RWPE1 (cell line): ENCODE measurements around the gene GDPD3.

ENCODE experiments used
- CTCF ChIA-PET: fragments of 350-600 bp; sonication (Branson Sonifier 250); formaldehyde crosslinking; extraction: SDS; loops from one replicate; lab custom pipeline; 2021; lab: Yijun Ruan, JAX
- POLR2A ChIA-PET: fragments of 400-600 bp; formaldehyde crosslinking; extraction: SDS; loops from one replicate; lab custom pipeline; 2020; ENCODE audit warnings: antibody characterized with exemption; ENCODE audit not compliant: low non-redundant PET; lab: Yijun Ruan, JAX
- DNase-seq: peaks from one replicate; pipeline ENCODE4 v3.0.0; 2012; ENCODE audit warnings: low spot score
- H3K27ac ChIP-seq: fragments of 450-650 bp; 2 replicates; pipeline ENCODE4 v1.5.1; 2017
- TF ChIP-seq, protein P1 (sequence below): fragments of 450-650 bp; conservative IDR thresholded peaks from 2 replicates; pipeline ENCODE4 v1.5.1; 2017; ENCODE audit warnings: low read depth, mild to moderate bottlenecking

The GDPD3 gene

DNA sequence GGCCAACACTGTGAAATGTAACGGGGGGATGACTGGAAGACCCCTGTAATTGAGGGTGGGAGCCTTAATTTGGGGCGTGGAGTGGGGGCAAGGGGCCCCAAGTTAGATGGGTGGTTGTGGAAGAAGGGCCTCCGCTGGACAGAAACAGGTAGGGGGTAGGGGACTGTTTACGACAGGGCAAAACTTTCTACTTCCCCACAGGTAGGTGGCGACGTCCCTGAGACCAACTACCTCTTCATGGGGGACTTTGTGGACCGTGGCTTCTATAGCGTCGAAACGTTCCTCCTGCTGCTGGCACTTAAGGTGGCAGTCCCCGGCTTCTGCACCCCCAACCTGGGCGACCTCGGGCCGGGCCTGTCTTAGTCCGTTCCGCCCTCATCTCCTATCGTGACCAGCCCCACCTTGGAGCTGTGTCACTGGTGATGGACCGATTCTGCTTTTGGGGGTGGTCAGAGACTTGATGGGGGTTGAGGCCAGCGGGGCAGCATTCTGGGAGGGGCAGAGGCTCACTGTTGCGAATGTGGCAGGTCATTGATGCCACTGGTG, 30.7 kb downstream of the GDPD3 start:
- peak overlapping the region; percentile 60; the same call in 1 of the 2 replicates for H3K27ac ChIP-seq
- ChIA-PET CTCF (no interaction called here), POLR2A (no interaction called here)
- TF ChIP-seq, protein P1, sequence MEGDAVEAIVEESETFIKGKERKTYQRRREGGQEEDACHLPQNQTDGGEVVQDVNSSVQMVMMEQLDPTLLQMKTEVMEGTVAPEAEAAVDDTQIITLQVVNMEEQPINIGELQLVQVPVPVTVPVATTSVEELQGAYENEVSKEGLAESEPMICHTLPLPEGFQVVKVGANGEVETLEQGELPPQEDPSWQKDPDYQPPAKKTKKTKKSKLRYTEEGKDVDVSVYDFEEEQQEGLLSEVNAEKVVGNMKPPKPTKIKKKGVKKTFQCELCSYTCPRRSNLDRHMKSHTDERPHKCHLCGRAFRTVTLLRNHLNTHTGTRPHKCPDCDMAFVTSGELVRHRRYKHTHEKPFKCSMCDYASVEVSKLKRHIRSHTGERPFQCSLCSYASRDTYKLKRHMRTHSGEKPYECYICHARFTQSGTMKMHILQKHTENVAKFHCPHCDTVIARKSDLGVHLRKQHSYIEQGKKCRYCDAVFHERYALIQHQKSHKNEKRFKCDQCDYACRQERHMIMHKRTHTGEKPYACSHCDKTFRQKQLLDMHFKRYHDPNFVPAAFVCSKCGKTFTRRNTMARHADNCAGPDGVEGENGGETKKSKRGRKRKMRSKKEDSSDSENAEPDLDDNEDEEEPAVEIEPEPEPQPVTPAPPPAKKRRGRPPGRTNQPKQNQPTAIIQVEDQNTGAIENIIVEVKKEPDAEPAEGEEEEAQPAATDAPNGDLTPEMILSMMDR, result no peak
- no peak for DNase-seq

DNA sequence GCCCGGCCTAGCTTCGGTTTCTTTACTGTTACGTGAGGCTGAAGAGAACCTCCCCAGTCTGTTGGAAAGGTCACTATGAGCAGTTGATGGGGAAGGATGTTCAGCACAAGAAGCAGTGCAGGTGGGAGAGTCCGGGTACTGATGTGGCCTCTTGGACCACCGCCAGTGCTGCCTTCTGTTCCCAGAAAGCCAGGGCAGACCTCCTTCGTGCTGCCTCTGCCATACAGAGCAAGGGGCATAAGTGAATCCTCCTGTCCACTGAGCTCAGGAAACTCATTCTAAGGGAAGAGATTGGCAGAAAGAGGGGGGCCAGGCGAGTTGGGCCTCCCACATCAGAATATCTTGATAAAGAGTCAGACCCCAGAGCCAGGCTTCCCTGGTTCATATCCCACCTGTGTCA, 33.9 kb downstream of the GDPD3 start:
- ChIA-PET POLR2A (interaction anchor here (0.7 kb wide), 1 partner anchor 11 kb away, joined by 15 read pairs; no protein-coding TSS in a partner anchor), CTCF (interaction anchor here (0.5 kb wide), 1 partner anchor 12 kb away, joined by 3 read pairs; the partner anchor contains the start of gene TBX6)
- TF ChIP-seq, protein P1, result no peak
- peak overlapping the region; percentile 9; the same call in 1 of the 2 replicates for H3K27ac ChIP-seq
- DNase-seq, result no peak

DNA sequence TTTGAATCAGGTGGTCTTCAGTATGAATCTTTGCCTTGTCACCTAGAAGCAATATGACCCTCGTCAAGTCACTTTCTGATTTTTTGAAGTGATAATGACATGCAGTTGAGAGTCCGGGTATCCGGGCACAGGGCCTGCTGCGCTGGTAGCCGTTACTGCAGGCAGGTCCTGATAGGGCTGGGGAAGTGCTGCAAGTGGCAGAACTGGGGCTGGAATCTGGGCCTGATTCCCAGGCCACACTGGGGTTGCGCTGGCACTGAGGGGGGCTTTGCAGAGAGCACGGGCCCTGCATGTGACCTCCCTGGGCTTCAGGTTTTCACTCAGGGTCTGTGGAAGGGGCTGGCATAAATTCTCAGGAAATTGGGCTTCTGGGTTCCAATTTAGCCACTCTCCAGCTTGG, 34.6 kb downstream of the GDPD3 start:
- no peak for DNase-seq
- peak overlapping the region; percentile 9 for H3K27ac ChIP-seq
- TF ChIP-seq, protein P1, result no peak
- CTCF ChIA-PET, result interaction anchor here (0.6 kb wide), 1 partner anchor 28 kb away, joined by 7 read pairs; no protein-coding TSS in a partner anchor
- POLR2A ChIA-PET, result interaction anchor here (0.8 kb wide), 1 partner anchor 11 kb away, joined by 3 read pairs; no protein-coding TSS in a partner anchor

DNA sequence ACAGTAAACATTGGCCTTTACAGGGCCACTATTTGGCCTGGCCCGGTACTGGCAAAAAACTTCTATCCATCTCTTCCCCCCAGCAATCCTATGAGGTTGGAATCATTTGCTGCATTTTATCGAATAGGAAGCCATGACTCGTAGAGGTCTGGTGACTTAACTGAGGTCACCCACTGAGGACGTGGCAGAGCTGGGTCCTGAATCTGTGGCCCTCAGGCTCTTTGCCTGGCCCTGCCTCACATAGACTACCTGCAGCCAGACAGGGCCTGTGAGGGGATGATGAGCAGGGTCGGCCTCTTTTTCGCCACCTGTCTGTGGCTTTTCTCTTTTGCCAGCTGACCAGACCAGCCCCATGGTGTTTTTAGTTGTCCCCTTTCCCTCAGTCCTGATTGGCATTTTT, 35.7 kb downstream of the GDPD3 start:
- ChIA-PET CTCF (no interaction called here), POLR2A (interaction anchor here (0.8 to 1.1 kb wide), 2 partner anchors 12 to 34 kb away, joined by 3 to 5 read pairs; no protein-coding TSS in a partner anchor)
- H3K27ac ChIP-seq, result peak overlapping the region; percentile 9
- TF ChIP-seq, protein P1, result no peak
- no peak for DNase-seq

DNA sequence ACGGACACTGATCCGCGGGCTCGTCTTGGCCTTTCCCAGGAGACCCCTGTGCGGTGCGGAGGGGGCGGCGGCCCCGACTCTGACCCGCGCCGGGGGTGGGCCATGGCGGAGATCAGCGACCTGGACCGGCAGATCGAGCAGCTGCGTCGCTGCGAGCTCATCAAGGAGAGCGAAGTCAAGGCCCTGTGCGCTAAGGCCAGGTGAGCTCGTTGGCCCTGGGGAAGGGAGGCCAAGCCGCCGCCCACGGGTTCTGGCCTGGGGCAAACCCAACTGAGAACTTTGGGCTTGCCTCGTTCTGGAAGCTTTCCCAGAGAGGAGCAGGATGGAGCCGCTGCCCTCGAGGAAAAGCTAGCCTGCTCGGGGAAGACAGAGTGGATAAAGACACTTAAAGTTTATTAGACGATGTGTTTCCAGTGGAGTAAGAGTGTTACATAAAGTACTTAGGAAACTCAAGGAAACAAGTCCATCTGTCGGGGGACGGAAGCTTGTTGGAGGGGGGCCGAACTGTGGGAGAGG, 37.0 kb downstream of the GDPD3 start:
- CTCF ChIA-PET, result interaction anchor here (0.5 to 0.8 kb wide), 5 partner anchors 11 to 558 kb away, joined by 3 to 8 read pairs (median 3); partner anchors contain the start of gene ALDOA
- H3K27ac ChIP-seq, result peak overlapping the region; percentile 91
- DNase-seq, result no peak

More for the DNA sequence above, 37.0 kb downstream of the GDPD3 start:
- POLR2A ChIA-PET, result interaction anchor here (1.1 kb wide), 2 partner anchors 11 to 35 kb away, joined by 3 to 5 read pairs; partner anchors contain the start of gene ALDOA
- TF ChIP-seq, protein P1, result no peak
